ENCODE measurements around the gene ERRFI1. TPM values are rescaled to one million over a fixed set of nuclear protein-coding genes. Genes with fewer than 3 reads are reported as not detected.

The ERRFI1 gene
- total and polyA plus RNA-seq, 2 of the 8 experiments (the other 6 are each of a cell fraction or from before 2014, with no cell fraction given), result 23.4 to 46.1 TPM

DNA sequence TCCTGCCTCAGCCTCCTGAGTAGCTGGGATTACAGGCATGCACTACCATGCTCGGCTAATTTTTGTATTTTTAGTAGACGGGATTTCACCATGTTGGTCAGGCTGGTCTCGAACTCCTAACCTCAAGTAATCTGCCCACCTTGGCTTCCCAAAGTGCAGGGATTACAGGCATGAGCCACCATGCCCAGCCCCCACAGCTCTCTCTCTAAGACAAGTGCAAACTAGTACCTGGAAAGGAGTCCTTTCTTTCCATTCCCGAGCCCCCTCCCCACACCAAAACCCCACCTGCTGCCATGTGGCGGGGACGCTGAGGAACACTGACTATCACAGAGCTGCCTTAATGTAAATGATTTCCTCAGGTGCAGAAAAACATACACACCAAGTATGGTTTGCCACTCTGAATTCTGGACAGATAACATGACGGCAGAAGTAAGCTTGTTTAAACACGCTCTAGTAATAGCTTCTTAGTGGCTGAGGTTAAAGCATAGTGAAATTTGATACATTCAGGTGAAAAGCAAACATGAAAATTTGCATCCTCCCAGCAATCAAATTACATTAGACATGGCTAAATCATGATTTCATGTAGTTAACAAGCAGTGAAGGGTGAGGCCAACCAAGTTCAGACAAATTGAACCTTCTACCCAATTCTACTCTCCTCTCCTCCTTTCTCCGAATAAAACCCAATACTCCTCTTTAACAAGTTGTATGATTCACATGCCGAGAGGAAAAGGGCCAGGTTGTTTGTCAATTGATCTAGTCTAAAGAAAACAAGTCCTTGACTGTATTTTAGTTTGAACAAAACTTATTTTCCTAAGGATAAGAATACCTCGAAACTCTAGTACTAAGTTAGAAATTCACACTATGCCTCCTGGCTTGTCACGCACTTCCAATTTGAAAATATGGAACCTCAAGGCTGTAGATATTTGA, 19.8 kb downstream of the ERRFI1 start:
- DNase-seq (ENCODE audit: low read depth in 1 of 2, low spot score in 2 of 2), result no peak
- Histone ChIP-seq H3K79me1 (ENCODE audit: low read depth, low read length) (no peaks in the 10 kb centered on the region), H3K36me3 (ENCODE audit: control insufficient read depth in 2 of 4, insufficient read depth in 4 of 4, low read length in 3 of 4) (peaks cover 0 to 8% (median 4%) of the 10 kb centered on the region in 4 experiments; a peak in 4 of 8 replicates), H4K20me1 (replicated peaks in 1 of 2; ENCODE audit: control insufficient read depth in 1 of 2, insufficient read depth in 2 of 2, low read length in 2 of 2) (no peaks in the 10 kb centered on the region), H3K4me3 (ENCODE audit: extremely low read depth in 1 of 4, insufficient read depth in 2 of 4, low read depth in 3 of 4, low read length in 4 of 4) (no peak overlapping the region), H2BK12ac (ENCODE audit: low read depth, low read length) (no peak overlapping the region), H2BK20ac (ENCODE audit: low read length) (no peak overlapping the region), H3K18ac (ENCODE audit: extremely low read depth, low read length) (no peak overlapping the region), H3K4ac (replicated peaks; ENCODE audit: insufficient read length, low read depth, low read length) (no peak overlapping the region), H3K23ac (ENCODE audit: insufficient read length) (no peak overlapping the region), H4K5ac (ENCODE audit: insufficient read length, low read depth, low read length) (no peak overlapping the region), H3K27me3 (replicated peaks in 1 of 4; ENCODE audit: control insufficient read depth in 3 of 4, extremely low read depth in 1 of 4, insufficient read depth in 3 of 4, low read length in 3 of 4) (no peaks in the 10 kb centered on the region), H3K23me2 (ENCODE audit: low read depth, low read length) (no peaks in the 10 kb centered on the region), H3K4me2 (ENCODE audit: insufficient read depth in 1 of 2, low read depth in 2 of 2, low read length in 2 of 2) (no peak overlapping the region), H3K56ac (replicated peaks; ENCODE audit: insufficient read length, low read depth, low read length) (no peak overlapping the region), H3K9ac (replicated peaks in 1 of 4; ENCODE audit: extremely low read depth in 1 of 4, low read depth in 3 of 4, low read length in 3 of 4) (no peak overlapping the region), H3K79me2 (ENCODE audit: control insufficient read depth in 1 of 2, insufficient read depth in 2 of 2, low read length in 2 of 2) (no peaks in the 10 kb centered on the region), H3K9me3 (ENCODE audit: insufficient read depth in 2 of 2, low read depth in 1 of 2, low read length in 1 of 2) (no peaks in the 10 kb centered on the region), H2AFZ (ENCODE audit: low read length) (no peak overlapping the region), H3K27ac (ENCODE audit: low read depth, low read length) (no peak overlapping the region), H4K91ac (replicated peaks; ENCODE audit: insufficient read length, low read length) (no peak overlapping the region), H2BK15ac (ENCODE audit: low read length) (no peak overlapping the region; the same call in 1 of the 2 replicates), H2BK120ac (replicated peaks; ENCODE audit: low read depth, low read length) (no peak overlapping the region), H3K4me1 (replicated peaks in 1 of 4; ENCODE audit: control insufficient read depth in 3 of 4, insufficient read depth in 4 of 4, low read length in 3 of 4) (peaks cover 4 to 19% (median 12%) of the 10 kb centered on the region in 4 experiments), H2BK5ac (ENCODE audit: low read depth, low read length) (no peak overlapping the region; the same call in 1 of the 2 replicates), H4K8ac (ENCODE audit: extremely low read depth, insufficient read depth, low read length) (no peak overlapping the region), H3K14ac (ENCODE audit: insufficient read length) (no peak overlapping the region), H2AK5ac (ENCODE audit: low read depth, low read length) (no peak overlapping the region)
- TF ChIP-seq POLR2AphosphoS5 (IDR thresholded peaks at IDR 0.05; ENCODE audit: low read depth, low read length) (no peak), TBP (IDR thresholded peaks at IDR 0.05; ENCODE audit: low read depth, low read length) (no peak), POLR2A (IDR thresholded peaks at IDR 0.05; ENCODE audit: control extremely low read depth in 1 of 2, low read depth in 2 of 2, low read length in 2 of 2) (no peak), RXRA (IDR thresholded peaks at IDR 0.05; ENCODE audit: insufficient read depth, low read depth, low read length) (no peak), SAP30 (IDR thresholded peaks at IDR 0.05; ENCODE audit: insufficient read depth, insufficient replicate concordance, low read length) (no peak), FOSL1 (IDR thresholded peaks at IDR 0.05; ENCODE audit: insufficient read depth, low read depth, low read length) (no peak), ASH2L (IDR thresholded peaks at IDR 0.05; ENCODE audit: low read length) (no peak), KDM4A (IDR thresholded peaks at IDR 0.05; ENCODE audit: low read depth, low read length, severe bottlenecking) (no peak), TAF1 (IDR thresholded peaks at IDR 0.05; ENCODE audit: low read depth, low read length) (no peak)
- no peak for FAIRE-seq
- WGBS, 2 experiments (ENCODE audit: extremely low coverage in 1 of 2, insufficient coverage in 1 of 2, insufficient read length in 1 of 2, insufficient replicate concordance in 2 of 2, low coverage in 1 of 2, low lambda C conversion rate in 2 of 2, missing lambda C conversion rate in 1 of 2), result 92 to 100% methylated on average over 1 to 12 of the region's 12 CpGs
- ChIA-PET CTCF (ENCODE audit: partially characterized antibody) (interaction anchor here (1.1 to 3.3 kb wide), 6 partner anchors 9 to 309 kb away, joined by 3 to 23 read pairs (median 10); no protein-coding TSS in a partner anchor), POLR2A (ENCODE audit: partially characterized antibody) (interaction anchor here (1.2 kb wide), 1 partner anchor 45 kb away, joined by 3 read pairs; no protein-coding TSS in a partner anchor)

Data from H1 (cell line).